GM19240 (cell line): ENCODE data around the gene ARID4A.
"Not testable (repeated sequence)": the region's sequence is repeated elsewhere in the genome, so short reads cannot be mapped to it uniquely, and the experiment has no call there.

Source experiments
- DNase-seq: peaks from one replicate; pipeline ENCODE4 v3.0.0; 2011; ENCODE audit warnings: low spot score; ENCODE audit not compliant: insufficient read length

Gene ARID4A

DNA sequence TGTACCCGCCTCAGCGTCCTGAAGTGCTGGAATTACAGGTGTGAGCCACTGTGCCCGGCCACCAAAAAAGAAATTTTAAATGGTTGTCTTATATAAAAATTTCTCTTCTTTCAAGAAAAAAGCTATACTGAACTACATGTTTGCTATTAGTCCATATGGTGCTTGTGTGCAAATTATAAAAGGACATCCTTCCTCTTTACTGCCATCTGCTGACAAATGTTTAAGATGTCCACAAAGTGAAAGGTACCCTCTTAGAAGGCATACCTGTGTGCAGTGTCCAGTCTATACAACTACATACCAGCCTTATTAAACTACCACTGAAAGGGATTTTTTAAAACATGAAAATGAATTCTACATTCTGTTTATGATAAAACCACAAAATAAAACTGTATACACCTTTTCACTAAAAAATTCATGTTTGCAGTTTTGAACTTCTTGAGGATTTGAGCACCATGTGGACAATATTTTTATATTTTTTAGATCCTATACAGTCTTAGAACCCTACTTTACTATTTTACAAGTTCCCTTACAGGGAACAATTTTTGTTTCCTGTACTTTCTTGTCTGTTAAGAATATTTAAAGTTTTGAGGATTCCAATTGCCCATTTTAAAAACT lies 64.5 kb downstream of the ARID4A start:
- DNase-seq = no peak

DNA sequence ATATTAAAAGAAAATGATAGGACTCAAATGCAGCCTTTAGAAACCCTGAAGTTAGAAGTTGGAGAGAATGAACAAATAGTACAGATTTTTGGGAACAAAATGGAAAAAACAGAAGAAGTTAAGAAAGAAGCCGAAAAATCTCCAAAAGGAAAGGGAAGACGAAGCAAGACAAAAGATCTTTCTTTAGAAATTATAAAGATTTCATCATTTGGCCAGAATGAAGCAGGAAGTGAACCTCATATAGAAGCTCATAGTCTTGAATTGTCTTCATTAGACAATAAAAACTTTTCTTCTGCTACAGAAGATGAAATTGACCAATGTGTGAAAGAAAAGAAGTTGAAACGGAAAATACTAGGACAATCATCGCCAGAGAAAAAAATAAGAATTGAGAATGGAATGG lies 66.0 kb downstream of the ARID4A start:
- DNase-seq = no peak

DNA sequence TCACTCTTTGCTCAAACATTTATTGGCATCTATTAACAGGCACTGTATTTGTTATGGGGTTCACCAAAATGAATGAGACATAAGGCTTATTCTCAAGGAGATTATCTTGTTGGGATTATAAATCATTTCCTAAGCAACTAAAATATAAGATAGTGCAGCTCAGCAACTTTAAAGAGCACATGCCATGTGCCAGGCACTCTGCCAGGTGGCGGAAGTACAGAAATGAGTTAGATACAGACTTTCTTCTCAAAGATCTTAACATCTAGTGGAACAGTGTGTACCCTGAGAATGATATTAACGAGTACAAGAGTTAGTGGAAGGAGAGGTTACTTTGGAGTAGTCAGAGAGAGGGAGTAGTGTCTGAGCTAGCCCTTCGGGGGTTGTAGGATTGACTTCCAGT lies 68.9 kb downstream of the ARID4A start:
- DNase-seq = no peak

DNA sequence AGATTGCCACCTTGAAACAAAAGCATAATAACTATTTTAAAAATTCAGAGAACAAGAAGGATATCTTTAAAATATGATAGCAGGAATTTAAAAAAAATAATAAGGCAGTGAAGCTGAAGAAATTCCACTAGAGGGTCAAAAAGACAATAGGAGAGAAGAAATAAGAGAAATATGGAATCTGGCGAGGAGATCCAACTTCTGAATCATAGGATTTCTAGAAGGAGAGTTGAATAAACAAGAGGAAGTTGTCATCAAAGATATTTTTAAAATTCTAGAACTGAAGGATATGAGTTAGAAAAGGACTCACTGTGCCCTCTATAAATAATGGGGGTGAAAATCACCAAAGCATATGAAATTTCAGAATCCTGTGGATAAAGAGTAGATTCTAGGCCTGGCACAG lies 70.6 kb downstream of the ARID4A start:
- DNase-seq = no peak

DNA sequence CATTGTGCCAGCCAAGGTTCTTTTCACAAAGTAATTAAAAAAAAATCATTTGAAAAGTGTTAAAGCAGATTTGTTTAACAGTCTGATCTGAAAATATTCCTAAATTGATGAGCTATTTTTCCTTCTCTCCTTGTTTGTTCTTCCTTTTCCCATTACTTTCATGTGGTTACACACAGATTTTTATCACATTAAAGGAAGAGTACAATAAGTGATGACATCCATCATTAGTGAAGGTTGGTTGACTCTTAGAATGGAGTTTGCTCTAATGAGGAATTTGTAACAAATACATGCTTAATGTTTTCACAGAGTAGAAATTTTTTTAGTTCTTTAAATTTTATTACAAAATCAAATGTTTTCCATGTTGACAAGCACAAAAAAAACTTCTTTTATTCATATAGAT lies 78.4 kb downstream of the ARID4A start:
- no peak for DNase-seq

DNA sequence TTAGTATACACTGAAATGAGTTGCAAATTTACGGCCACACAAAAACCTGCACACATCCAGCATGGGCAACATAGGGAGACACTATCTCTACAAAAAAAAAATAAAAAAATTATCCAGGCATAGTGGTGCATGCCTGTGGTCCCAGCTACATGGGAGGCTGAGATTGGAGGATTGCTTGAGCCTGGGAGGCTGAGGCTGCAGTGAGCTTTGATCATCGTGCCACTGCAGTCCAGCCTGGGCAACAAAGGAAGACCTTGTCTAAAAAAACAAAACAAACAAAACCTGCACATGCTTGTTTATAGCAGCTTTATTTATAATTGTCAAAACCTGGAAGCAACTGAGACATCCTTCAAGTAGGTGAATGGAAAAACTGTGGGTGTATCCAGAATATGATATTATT lies 92.5 kb downstream of the ARID4A start:
- DNase-seq = no peak

DNA sequence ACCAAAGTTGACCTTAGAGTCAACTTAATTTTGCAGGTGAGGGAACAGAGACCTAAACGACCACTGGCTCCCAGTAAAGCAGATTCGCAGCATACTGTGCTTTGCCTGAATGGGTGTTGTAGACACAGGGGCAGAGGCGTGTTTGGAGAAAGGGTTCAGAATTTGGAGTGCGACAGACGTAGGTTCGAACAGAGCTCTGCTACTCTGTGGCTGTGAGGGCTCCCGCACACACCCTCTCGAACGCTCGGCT lies 97.1 kb downstream of the ARID4A start:
- DNase-seq = no peak

DNA sequence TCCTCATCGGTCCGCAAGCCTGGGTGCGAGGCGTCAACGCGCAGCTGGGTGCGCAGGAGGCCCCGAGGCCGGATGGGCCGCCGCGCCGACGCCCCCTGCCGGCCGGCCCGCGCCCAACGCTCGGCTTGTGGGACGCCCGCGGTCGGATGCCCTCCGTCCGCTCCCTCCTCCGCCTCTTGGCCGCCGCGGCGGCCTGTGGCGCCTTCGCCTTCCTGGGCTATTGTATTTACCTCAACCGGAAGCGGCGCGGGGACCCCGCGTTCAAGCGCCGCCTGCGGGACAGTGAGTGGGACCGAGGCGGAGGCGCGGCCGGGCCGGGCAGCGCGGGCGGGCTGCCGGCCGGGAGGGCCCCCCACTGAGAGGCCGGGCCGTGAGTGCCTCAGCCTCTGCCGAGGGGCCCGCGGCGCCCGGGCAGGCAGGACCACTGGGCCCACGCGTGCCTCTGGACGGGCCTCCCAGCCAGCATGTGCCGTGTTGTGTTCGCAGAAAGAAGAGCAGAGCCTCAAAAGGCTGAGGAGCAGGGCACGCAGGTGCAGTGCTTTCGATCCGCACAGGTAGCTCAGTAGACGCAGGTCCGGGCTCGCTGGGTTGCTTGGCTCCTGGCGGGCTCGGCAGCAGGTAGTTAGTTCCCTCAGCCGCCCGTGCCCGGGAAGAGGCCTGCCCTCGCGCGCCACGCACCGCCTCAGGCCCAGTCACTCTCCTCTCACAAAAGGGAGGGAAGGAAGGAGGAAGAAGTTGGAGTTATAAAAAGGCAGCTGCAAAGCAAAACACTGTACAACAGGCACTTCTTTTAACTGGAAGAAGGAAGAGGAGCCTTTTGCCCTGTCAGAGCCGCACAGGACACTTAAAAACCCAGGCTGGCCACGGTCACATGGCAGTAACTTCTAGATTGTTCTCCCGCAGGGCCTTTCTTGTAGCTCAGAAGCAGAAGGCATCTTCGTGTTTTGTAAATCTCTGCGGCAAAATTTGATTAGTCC lies 97.7 kb downstream of the ARID4A start, which contains the start of gene TOMM20L:
Gene TOMM20L, plus strand, starts transcription at position 119 of the 977 bp plus-strand sequence. Its CDS starts 28 bp downstream, at position 147.
- DNase-seq = peak; percentile 88

DNA sequence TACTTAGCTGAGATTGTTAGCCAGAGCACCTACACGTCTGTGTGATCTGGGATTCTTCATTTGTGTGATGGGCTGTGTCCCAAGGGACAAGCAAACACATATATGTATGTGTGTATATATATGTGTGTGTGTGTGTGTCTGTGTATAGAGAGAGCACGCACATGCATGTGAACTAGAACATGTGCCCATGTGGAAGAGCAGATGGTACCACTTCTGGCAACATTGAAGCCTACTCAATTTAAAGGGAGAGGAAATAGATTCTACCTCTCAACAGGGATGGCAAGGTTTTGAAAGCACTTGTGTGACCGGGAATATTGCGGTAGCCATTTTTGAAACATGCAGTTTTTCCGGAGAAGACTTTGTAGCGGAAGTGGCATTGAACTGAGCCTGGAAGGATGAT lies 98.8 kb downstream of the ARID4A start:
- no peak for DNase-seq

DNA sequence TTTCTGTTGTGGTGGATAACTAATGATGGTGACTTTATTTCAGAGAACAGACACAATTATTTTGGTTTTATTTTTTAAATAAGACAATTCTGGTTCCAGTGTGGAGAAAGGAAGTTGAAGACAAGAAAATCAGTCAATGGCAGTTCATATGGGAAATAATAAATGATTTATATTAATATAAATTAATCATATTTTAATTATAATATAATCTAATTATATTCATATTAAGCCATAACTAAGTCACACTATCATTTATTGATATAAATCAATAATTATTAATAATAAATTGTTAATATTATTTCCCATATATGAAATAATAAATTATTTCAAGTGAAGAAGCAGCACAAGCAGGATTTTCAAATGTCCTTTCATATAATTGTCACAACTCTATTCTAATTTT lies 100.1 kb downstream of the ARID4A start:
- DNase-seq = no peak

DNA sequence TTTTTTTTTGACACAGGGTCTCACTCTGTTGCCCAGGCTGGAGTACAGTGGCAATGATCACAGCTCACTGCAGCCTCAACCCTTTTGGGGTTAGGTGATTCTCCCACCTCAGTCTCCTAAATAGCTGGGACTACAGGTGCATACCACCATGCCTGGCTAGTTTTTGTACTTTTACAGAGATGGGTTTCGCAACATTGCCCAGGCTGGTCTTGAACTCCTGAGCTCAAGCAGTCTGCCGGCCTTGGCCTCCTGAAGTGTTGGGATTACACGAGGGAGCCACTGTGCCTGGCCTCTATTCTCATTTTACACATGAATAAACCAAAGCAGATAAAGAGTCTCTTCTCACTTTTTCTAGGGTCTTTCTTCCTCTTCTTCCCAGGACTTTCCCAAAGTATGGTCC lies 100.5 kb downstream of the ARID4A start:
- DNase-seq = no peak

DNA sequence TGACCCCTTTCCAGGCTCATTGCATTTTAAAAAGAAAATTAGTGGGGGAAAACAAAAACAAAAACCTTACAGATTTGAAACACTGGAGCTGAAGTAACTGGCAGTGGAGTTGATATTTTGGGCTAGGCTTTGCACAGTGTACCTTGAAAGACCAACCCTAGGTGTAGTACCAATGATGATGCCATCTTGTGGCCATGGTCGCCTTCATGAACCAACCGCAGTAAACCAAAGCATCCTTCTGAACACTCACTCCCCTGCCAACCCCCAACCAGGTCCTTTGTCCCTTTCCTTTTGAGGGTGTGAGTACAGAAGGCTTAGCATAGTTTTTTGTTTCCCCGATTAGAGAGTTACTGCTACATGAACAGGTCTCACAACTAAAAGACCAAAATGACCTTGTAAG lies 103.2 kb downstream of the ARID4A start:
- no peak for DNase-seq

DNA sequence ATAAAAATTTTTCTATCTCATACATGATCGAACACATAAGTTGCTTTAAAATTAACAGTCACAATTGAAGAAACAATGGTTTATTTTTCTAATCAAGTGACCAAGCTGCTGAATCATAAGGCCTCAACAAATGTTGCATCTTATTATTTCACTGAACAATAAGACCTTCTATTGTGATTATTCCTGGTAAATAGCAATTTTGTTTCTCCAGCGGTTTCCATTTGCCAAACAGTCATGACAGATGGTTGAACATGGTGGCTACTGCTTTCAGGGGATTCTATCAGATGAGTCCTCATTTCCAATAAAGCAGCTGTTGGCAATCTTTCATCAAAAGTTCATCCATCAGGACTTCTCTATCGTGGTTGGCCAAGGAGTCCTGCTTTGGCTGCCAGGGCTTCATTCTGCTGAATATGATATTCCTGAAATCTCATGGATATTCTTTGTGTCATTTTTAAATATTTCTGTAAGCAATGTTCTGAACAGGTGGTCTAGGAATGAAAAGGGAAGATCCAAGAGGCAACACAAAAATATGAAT lies 110.4 kb downstream of the ARID4A start:
- no peak for DNase-seq

DNA sequence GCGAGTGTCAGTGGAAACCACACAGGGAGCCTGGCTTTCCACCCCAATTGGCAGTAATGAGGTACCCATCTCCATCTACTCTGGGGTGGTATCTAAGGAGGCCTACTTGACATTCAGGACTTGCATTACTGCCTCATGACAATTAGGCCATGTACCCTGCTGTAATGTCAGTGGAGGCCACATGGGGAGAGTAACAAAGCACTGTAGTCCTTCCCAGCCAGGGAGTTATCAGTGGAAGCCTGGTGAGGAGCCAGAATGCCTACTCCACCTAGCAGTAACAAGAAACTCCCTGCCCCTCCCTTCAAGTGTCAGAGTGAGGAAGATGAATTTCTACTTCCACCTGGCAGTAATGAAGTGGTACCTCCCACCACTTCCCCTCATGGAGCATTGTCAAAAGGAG lies 116.5 kb downstream of the ARID4A start:
- DNase-seq = no peak

DNA sequence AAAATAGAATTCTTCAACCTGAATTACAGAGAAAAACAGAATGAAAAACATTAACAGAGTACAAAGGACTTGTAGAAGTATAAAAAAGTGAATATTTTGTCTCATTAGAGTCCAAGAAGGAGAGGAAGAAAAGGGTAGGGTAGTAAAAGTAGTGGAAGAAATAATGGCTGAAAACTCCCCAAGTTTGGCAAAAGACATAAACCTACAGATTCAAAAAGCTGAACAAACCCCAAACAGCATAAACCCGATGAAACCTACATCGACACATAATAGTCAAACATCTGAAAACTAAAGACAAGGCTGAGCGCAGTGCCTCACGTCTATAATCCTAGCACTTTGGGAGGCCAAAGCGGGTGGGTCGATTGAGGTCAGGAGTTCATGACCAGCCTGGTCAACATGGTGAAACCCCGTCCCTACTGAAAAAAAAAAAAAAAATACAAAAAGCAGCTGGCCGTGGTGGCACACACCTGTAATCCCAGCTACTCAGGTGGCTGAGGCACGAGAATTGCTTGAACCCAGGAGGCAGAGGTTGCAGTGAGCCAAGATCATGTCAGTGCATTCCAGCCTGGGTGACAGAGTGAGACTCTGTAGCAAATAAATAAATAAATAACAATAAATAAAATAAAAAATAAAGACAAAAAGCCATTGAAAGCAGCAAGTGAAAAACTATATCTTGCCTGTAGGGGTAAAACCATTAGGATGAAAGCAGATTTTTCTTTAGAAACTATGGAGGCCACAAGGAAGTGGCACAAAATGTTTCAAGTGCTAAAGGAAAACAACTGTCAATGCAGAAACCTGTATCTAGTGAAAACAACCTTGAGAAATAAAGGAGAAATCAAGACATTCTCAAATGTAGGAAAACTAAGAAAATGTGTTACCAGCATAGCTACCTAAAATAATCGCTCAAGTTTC lies 117.5 kb downstream of the ARID4A start:
- no peak for DNase-seq

DNA sequence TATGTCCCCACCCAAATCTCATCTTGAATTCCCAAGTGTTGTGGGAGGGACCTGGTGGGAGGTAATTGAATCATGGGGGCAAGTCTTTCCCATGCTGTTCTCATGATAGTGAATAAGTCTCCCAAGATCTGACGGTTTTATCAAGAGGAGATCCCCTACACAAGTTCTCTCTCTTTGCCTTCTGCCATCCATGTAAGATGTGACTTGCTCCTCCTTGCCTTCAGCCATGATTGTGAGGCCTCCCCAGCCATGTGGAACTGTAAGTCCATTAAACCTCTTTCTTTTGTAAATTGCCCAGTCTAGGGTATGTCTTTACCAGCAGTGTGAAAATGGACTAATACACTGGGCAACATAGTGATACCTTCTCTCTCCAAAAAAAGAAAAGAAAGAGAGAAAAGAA lies 118.6 kb downstream of the ARID4A start:
- DNase-seq = not testable (repeated sequence)
